Measurements from ENCODE around the gene C20orf141.
"Not testable (repeated sequence)": the region's sequence is repeated elsewhere in the genome, so short reads cannot be mapped to it uniquely, and the experiment has no call there.

Gene C20orf141

GRCh38 chr20:2814587-2815051 lies at the start of gene C20orf141:
C20orf141 (plus strand) TSS chr20:2814987; CDS start chr20:2815185, 198 bp downstream.
- no peaks in the 10 kb centered on the region for H3K27me3 ChIP-seq (ENCODE audit: control insufficient read depth in 1 of 2, insufficient read depth in 2 of 2, low read length in 2 of 2)

GRCh38 chr20:2767768-2768631 lies 46.8 kb upstream of the C20orf141 start:
- Histone ChIP-seq H3K36me3 (ENCODE audit: control insufficient read depth in 1 of 2, insufficient read depth in 2 of 2, low read length in 2 of 2) (no peaks in the 10 kb centered on the region), H3K4me3 (ENCODE audit: low read depth in 1 of 2, low read length in 2 of 2) (no peak overlapping the region), H3K9ac (ENCODE audit: low read depth in 1 of 2, low read length in 2 of 2) (no peak overlapping the region), H3K9me3 (ENCODE audit: control insufficient read depth in 1 of 2, low read length in 2 of 2) (no peaks in the 10 kb centered on the region), H3K27me3 (ENCODE audit: control insufficient read depth in 1 of 2, insufficient read depth in 2 of 2, low read length in 2 of 2) (peaks cover 0 to 8% of the 10 kb centered on the region in 2 donors), H3K4me1 (ENCODE audit: control insufficient read depth in 1 of 2, insufficient read depth in 2 of 2, low read length in 2 of 2) (no peaks in the 10 kb centered on the region), H3K27ac (ENCODE audit: low read depth, low read length) (no peak overlapping the region)

More at GRCh38 chr20:2814587-2815051, at the start of gene C20orf141:
- H3K4me3 ChIP-seq (ENCODE audit: low read depth in 1 of 2, low read length in 2 of 2): no peak within 1 kb of the TSS
- H3K27ac ChIP-seq (ENCODE audit: low read depth, low read length): no peak within 1 kb of the TSS
- H3K9ac ChIP-seq (ENCODE audit: low read depth in 1 of 2, low read length in 2 of 2): no peak within 1 kb of the TSS
- H3K36me3 ChIP-seq (ENCODE audit: control insufficient read depth in 1 of 2, insufficient read depth in 2 of 2, low read length in 2 of 2): no peaks in the 10 kb centered on the region
- H3K9me3 ChIP-seq (ENCODE audit: control insufficient read depth in 1 of 2, low read length in 2 of 2): peaks cover 8 to 9% of the 10 kb centered on the region in 2 donors
- H3K4me1 ChIP-seq (ENCODE audit: control insufficient read depth in 1 of 2, insufficient read depth in 2 of 2, low read length in 2 of 2): no peaks in the 10 kb centered on the region

GRCh38 chr20:2768632-2769015 lies 46.2 kb upstream of the C20orf141 start:
- H3K4me3 ChIP-seq (ENCODE audit: low read depth in 1 of 2, low read length in 2 of 2): no peak overlapping the region
- H3K9me3 ChIP-seq (ENCODE audit: control insufficient read depth in 1 of 2, low read length in 2 of 2): no peaks in the 10 kb centered on the region
- no peaks in the 10 kb centered on the region for H3K4me1 ChIP-seq (ENCODE audit: control insufficient read depth in 1 of 2, insufficient read depth in 2 of 2, low read length in 2 of 2)
- peaks cover 0 to 8% of the 10 kb centered on the region in 2 donors for H3K27me3 ChIP-seq (ENCODE audit: control insufficient read depth in 1 of 2, insufficient read depth in 2 of 2, low read length in 2 of 2)
- H3K27ac ChIP-seq (ENCODE audit: low read depth, low read length): no peak overlapping the region
- H3K9ac ChIP-seq (ENCODE audit: low read depth in 1 of 2, low read length in 2 of 2): no peak overlapping the region
- no peaks in the 10 kb centered on the region for H3K36me3 ChIP-seq (ENCODE audit: control insufficient read depth in 1 of 2, insufficient read depth in 2 of 2, low read length in 2 of 2)

GRCh38 chr20:2770091-2770490 lies 44.7 kb upstream of the C20orf141 start:
- not testable (repeated sequence) for H3K27ac ChIP-seq (ENCODE audit: low read depth, low read length); H3K27me3 ChIP-seq (ENCODE audit: control insufficient read depth in 1 of 2, insufficient read depth in 2 of 2, low read length in 2 of 2); H3K36me3 ChIP-seq (ENCODE audit: control insufficient read depth in 1 of 2, insufficient read depth in 2 of 2, low read length in 2 of 2); H3K9me3 ChIP-seq (ENCODE audit: control insufficient read depth in 1 of 2, low read length in 2 of 2); H3K9ac ChIP-seq (ENCODE audit: low read depth in 1 of 2, low read length in 2 of 2); H3K4me3 ChIP-seq (ENCODE audit: low read depth in 1 of 2, low read length in 2 of 2); H3K4me1 ChIP-seq (ENCODE audit: control insufficient read depth in 1 of 2, insufficient read depth in 2 of 2, low read length in 2 of 2)

GRCh38 chr20:2771631-2772080 lies 43.1 kb upstream of the C20orf141 start:
- Histone ChIP-seq H3K36me3 (ENCODE audit: control insufficient read depth in 1 of 2, insufficient read depth in 2 of 2, low read length in 2 of 2) (no peaks in the 10 kb centered on the region), H3K9me3 (ENCODE audit: control insufficient read depth in 1 of 2, low read length in 2 of 2) (no peaks in the 10 kb centered on the region), H3K4me3 (ENCODE audit: low read depth in 1 of 2, low read length in 2 of 2) (no peak overlapping the region), H3K27me3 (ENCODE audit: control insufficient read depth in 1 of 2, insufficient read depth in 2 of 2, low read length in 2 of 2) (peaks cover 0 to 8% of the 10 kb centered on the region in 2 donors), H3K4me1 (ENCODE audit: control insufficient read depth in 1 of 2, insufficient read depth in 2 of 2, low read length in 2 of 2) (no peaks in the 10 kb centered on the region), H3K27ac (ENCODE audit: low read depth, low read length) (no peak overlapping the region), H3K9ac (ENCODE audit: low read depth in 1 of 2, low read length in 2 of 2) (no peak overlapping the region)

GRCh38 chr20:2773812-2774211 lies 41.0 kb upstream of the C20orf141 start:
- Histone ChIP-seq H3K9ac (ENCODE audit: low read depth in 1 of 2, low read length in 2 of 2) (no peak overlapping the region), H3K9me3 (ENCODE audit: control insufficient read depth in 1 of 2, low read length in 2 of 2) (no peaks in the 10 kb centered on the region), H3K36me3 (ENCODE audit: control insufficient read depth in 1 of 2, insufficient read depth in 2 of 2, low read length in 2 of 2) (no peaks in the 10 kb centered on the region), H3K4me3 (ENCODE audit: low read depth in 1 of 2, low read length in 2 of 2) (no peak overlapping the region), H3K27ac (ENCODE audit: low read depth, low read length) (no peak overlapping the region), H3K4me1 (ENCODE audit: control insufficient read depth in 1 of 2, insufficient read depth in 2 of 2, low read length in 2 of 2) (no peaks in the 10 kb centered on the region), H3K27me3 (ENCODE audit: control insufficient read depth in 1 of 2, insufficient read depth in 2 of 2, low read length in 2 of 2) (peaks cover 0 to 3% of the 10 kb centered on the region in 2 donors)

- no peak overlapping the region for H3K9ac ChIP-seq (ENCODE audit: low read depth in 1 of 2, low read length in 2 of 2)
- H3K4me3 ChIP-seq (ENCODE audit: low read depth in 1 of 2, low read length in 2 of 2): no peak overlapping the region
- H3K9me3 ChIP-seq (ENCODE audit: control insufficient read depth in 1 of 2, low read length in 2 of 2): no peaks in the 10 kb centered on the region
- peaks cover 0 to 3% of the 10 kb centered on the region in 2 donors for H3K27me3 ChIP-seq (ENCODE audit: control insufficient read depth in 1 of 2, insufficient read depth in 2 of 2, low read length in 2 of 2)
- H3K4me1 ChIP-seq (ENCODE audit: control insufficient read depth in 1 of 2, insufficient read depth in 2 of 2, low read length in 2 of 2): no peaks in the 10 kb centered on the region
- no peaks in the 10 kb centered on the region for H3K36me3 ChIP-seq (ENCODE audit: control insufficient read depth in 1 of 2, insufficient read depth in 2 of 2, low read length in 2 of 2)
- no peak overlapping the region for H3K27ac ChIP-seq (ENCODE audit: low read depth, low read length)
These were observed 39.6 kb upstream of the C20orf141 start for GRCh38 chr20:2775139-2775538.

GRCh38 chr20:2778602-2779321 lies 36.0 kb upstream of the C20orf141 start:
- H3K4me3 ChIP-seq (ENCODE audit: low read depth in 1 of 2, low read length in 2 of 2): no peak overlapping the region
- no peaks in the 10 kb centered on the region for H3K4me1 ChIP-seq (ENCODE audit: control insufficient read depth in 1 of 2, insufficient read depth in 2 of 2, low read length in 2 of 2)
- no peaks in the 10 kb centered on the region for H3K9me3 ChIP-seq (ENCODE audit: control insufficient read depth in 1 of 2, low read length in 2 of 2)
- H3K27ac ChIP-seq (ENCODE audit: low read depth, low read length): no peak overlapping the region
- H3K27me3 ChIP-seq (ENCODE audit: control insufficient read depth in 1 of 2, insufficient read depth in 2 of 2, low read length in 2 of 2): peaks cover 0 to 3% of the 10 kb centered on the region in 2 donors
- no peaks in the 10 kb centered on the region for H3K36me3 ChIP-seq (ENCODE audit: control insufficient read depth in 1 of 2, insufficient read depth in 2 of 2, low read length in 2 of 2)
- H3K9ac ChIP-seq (ENCODE audit: low read depth in 1 of 2, low read length in 2 of 2): no peak overlapping the region

- no peaks in the 10 kb centered on the region for H3K9me3 ChIP-seq (ENCODE audit: control insufficient read depth in 1 of 2, low read length in 2 of 2)
- H3K36me3 ChIP-seq (ENCODE audit: control insufficient read depth in 1 of 2, insufficient read depth in 2 of 2, low read length in 2 of 2): no peaks in the 10 kb centered on the region
- H3K4me1 ChIP-seq (ENCODE audit: control insufficient read depth in 1 of 2, insufficient read depth in 2 of 2, low read length in 2 of 2): no peaks in the 10 kb centered on the region
- no peak overlapping the region for H3K27ac ChIP-seq (ENCODE audit: low read depth, low read length)
- peaks cover 0 to 3% of the 10 kb centered on the region in 2 donors for H3K27me3 ChIP-seq (ENCODE audit: control insufficient read depth in 1 of 2, insufficient read depth in 2 of 2, low read length in 2 of 2)
- H3K4me3 ChIP-seq (ENCODE audit: low read depth in 1 of 2, low read length in 2 of 2): no peak overlapping the region
- no peak overlapping the region for H3K9ac ChIP-seq (ENCODE audit: low read depth in 1 of 2, low read length in 2 of 2)
These were observed 33.8 kb upstream of the C20orf141 start for GRCh38 chr20:2780948-2781347.

- H3K9ac ChIP-seq (ENCODE audit: low read depth in 1 of 2, low read length in 2 of 2): no peak overlapping the region
- H3K27me3 ChIP-seq (ENCODE audit: control insufficient read depth in 1 of 2, insufficient read depth in 2 of 2, low read length in 2 of 2): peaks cover 0 to 3% of the 10 kb centered on the region in 2 donors
- no peak overlapping the region for H3K27ac ChIP-seq (ENCODE audit: low read depth, low read length)
- no peaks in the 10 kb centered on the region for H3K9me3 ChIP-seq (ENCODE audit: control insufficient read depth in 1 of 2, low read length in 2 of 2)
- H3K36me3 ChIP-seq (ENCODE audit: control insufficient read depth in 1 of 2, insufficient read depth in 2 of 2, low read length in 2 of 2): no peaks in the 10 kb centered on the region
- H3K4me1 ChIP-seq (ENCODE audit: control insufficient read depth in 1 of 2, insufficient read depth in 2 of 2, low read length in 2 of 2): no peaks in the 10 kb centered on the region
- H3K4me3 ChIP-seq (ENCODE audit: low read depth in 1 of 2, low read length in 2 of 2): no peak overlapping the region
These were observed 30.8 kb upstream of the C20orf141 start for GRCh38 chr20:2783908-2784566.
